Activated CD4-positive, alpha-beta T cell treated with anti-CD3 and anti-CD28 coated beads, Interleukin-2, amount 50 U/mL, for 48 hours (primary cell): ENCODE data around the gene TMEM184C.

ENCODE experiments used
- DNase-seq, 2 experiments: peaks; one replicate each; pipeline ENCODE4 v3.0.0-alpha.2; 2020

The TMEM184C gene

DNA sequence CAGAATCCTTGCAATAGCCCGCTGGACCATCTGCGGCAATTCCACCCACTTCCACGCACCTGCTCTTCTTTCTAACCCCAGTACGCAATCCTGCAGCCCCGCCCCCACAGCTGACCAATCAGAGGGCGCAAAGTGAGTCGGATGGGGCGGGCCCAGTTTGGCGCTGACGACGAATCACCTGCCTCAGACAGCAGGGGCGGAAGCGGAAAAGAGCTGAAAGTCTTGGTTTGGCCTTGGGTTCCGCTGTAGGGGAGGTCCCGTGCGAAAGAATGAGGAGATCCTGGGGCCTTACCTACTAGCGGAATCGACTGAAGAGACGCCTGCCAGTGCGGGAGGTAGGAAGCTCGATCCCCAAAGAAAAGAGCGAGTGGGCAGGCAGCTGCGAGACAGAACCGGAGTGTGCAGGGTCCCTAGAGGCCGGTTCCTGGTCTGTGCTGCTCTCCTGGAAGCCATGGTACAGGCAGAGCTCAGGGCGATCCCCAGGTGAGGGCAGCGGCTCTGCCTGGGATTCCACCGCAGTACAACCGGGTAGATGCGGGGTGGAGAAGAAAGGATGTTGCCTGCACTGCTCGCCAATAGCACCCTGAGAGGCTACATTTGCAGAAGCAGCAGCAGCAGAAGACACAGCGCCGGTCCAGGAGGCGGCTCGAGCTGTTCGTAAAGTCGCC, at the start of gene TMEM184C:
Gene TMEM184C, plus strand, starts transcription at position 225 of the 668 bp plus-strand sequence. CDS start 560 bp downstream, outside the sequence.
- peak; percentile 99 for DNase-seq

DNA sequence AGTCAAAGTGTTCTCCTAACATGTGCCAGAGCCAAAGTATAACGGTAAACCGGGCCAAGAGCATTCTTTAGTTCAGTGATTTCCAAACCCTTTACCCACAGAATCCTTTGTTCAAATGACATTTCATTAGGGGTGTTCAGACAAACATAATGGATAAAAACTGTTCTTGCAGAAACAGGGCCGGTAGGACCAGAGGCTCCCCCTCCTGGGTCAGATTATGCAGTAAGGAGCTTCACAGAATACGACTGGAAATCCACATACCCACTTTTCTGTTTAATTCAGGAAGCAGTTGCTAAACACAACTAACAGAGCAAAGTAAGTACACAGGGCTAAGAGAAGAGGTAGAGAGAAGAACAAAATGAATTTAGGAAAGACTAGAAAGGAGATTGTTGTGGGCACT, 46.6 kb upstream of the TMEM184C start:
- no peak for DNase-seq

- DNase-seq, result no peak
These were observed 46.0 kb upstream of the TMEM184C start for GRCh38 chr4:147571036-147571770.

DNA sequence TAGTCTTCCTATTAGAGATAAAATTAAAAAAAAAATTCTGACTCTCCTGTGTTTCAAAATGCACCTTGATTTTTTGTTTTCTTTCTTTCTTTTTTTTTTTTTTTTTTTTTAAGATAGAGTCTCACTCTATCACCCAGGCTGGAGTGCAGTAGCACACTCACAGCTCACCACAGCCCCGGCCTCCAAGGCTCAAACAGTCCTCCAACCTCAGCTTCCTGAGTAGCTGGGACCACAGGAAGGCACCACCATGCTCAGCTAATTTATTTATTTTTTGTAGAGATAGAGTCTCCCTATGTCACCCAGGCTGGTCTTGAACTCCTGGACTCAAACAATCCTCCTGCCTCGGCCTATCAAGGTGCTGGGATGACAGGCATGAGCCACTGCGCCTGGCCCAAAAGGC, 41.1 kb upstream of the TMEM184C start:
- DNase-seq, result no peak

DNA sequence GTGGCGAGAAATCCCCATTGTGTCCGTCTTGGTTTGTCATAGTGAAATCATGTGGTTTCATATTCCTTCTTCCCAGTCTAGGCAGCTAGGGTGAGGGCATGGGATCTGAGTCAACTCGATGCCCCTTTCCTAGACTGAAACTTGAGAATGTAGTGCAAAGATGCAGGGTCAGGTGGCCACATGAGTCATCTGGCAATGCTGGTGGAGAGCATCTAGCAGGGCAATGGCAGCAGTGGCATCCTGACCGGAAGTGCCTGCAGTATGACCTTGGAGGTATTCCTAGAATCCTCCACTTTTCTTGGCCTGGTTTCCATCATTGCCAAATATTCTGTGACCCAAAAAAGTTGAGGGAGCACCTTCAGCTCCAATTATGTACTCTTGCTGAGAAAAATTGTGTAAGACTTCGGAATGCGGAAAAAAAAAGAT, 39.1 kb upstream of the TMEM184C start:
- no peak for DNase-seq

DNA sequence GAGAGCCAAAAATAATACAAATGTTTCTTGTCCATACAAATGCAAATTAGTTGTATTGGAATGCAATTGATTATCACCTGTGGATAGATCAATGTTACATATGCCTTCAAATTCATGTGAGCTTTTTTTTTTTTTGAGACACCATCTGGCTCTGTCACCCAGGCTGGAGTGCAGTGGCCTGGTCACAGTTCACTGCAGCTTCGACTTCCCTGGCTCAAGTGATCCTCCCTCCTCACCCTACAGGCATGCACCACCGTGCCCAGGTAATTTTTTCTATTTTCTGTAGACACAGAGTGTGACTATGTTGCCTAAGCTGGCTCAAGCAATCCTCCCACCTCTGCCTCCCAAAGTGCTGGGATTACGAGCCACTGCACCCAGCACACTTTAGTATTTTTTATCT, 38.6 kb upstream of the TMEM184C start:
- no peak for DNase-seq

DNA sequence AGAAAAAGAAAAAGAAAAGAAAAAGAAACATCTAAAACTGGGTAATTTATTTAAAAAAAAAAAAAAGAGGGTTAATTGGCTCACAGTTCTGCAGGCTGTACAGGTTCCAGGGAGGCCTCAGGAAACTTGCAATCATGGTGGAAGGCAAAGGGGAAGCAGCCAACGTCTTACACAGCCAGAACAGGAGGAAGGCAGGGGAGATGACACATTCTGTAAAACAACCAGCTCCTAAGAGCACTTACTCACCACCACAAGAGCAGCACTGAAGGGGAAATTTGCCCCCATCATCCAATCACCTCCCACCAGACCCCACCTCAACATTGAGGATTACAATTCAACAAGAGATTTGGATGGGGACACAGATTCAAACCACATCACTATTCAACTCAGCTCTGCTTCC, 36.8 kb upstream of the TMEM184C start:
- DNase-seq, result no peak

DNA sequence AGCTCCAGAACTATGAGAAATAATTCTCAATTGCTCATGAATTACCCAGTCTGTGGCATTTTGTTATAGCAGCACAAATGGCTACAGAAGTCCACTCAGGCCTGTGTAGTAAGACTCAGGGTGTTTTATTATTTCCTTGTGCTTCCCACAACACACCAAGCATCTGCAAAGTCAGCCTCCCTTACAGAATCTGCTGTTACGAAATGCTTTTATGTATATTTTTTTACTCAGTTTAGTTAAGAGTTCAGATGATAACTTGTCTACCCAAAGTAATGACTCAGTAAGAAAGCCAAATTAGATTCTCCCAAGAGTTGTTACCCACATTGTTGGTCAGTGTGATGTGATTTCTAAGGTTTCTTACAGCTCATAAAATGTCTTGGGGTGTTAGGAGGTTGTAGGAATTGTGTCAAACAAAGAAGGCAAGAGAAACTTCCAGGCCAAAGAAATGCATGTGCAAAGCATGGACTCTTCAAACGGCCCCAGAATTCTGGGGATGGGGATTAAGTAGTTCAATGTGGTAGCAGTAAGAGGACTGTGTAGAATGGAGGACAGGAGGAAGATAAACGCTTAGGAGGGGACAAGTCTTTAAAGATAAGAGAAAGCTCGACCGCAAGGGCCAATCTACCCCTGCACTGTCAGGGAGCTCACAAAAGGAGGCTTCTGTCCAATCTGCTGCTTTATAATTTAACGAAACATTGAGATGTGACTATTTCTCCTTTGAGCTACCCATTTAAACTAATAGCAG, 35.4 kb upstream of the TMEM184C start:
- DNase-seq, result no peak

DNA sequence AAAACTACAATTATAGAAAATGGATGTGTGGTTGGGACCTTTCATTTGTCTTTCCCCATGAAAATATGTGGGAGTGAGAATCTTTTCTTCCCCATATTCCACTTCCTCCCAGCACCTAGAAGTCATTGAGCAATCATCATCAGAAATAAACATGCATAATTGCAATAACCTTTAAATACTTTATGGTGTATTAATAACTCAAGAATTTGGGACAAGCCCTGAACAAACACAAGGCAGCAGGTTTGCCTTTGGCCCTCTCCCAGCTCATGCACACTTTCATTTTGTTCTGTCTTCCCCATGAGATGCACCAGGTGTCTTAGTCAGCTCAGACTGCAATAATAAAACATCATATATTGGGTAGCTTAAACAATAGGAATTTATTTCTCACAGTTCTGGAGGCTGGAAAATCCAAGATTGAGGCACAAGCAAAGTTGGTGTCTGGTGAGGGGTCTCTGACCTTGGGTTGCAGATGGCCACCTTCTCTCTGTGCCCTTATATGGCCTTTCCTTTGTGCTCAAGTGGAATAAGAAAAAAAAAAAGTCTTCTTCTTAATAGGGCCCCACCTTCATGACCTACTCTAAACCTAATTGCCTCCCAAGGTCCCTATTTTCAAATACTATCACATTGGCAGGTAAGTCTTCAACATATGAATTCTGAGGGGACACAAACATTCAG, 34.7 kb upstream of the TMEM184C start:
- no peak for DNase-seq

- no peak for DNase-seq
These were observed 33.3 kb upstream of the TMEM184C start for GRCh38 chr4:147583876-147584275.

DNA sequence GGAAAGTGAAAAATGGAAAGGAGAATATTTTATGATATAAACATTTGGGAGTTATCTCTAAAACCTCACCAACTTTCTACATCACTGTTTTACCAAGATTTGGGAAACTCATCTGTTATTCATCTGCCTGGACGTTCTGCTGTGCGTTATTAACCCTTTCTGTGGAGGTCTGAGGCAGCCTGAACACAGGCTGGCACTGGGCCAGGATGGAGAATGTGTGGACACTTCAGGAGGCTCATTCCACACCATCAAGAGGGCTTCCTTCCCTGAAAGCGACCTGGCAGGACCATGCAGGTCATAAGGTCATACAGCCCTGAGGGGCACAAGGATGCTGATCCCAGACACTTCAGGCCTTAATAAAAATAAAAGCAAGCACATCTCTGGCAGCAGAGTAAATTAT, 31.2 kb upstream of the TMEM184C start:
- DNase-seq, result no peak

DNA sequence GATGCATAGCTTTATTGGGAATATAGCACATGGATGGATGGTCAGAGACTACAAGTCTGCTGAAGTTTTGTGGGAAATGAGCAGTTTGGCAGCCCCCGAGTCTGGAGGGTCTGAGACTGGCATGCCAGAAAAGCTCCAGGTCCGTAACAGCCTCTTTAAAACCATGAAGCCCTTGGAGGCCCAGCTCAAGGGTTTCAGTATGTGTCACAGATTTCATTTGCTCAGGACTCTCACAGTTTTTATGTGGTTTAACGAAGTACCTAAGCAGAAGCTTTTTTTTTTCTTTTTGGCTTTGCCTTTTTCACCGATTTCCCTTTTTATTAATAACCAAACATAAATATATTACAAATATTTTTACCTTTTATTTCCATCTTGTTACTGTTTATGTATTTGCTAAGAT, 30.6 kb upstream of the TMEM184C start:
- DNase-seq, result no peak

DNA sequence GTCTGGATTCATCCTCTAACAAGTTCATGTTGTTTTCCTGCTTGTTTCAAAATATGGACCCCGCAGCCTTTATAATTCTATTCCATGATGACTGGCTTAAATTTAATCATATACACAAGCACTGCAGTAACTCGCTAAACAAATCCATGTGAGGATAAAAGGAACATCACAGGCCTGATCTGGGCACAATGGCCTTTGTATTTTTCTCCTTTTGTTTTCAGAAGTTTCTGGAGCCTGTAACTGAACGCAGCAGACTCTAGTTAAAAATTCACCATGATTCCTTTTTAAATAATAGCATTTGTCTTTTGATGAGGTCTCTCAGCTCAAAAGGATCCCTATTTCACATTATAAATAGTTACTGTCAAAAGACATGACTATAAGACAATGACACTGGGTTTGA, 30.2 kb upstream of the TMEM184C start:
- no peak for DNase-seq

- DNase-seq, result no peak
These were observed 27.6 kb upstream of the TMEM184C start for GRCh38 chr4:147589586-147589985.

DNA sequence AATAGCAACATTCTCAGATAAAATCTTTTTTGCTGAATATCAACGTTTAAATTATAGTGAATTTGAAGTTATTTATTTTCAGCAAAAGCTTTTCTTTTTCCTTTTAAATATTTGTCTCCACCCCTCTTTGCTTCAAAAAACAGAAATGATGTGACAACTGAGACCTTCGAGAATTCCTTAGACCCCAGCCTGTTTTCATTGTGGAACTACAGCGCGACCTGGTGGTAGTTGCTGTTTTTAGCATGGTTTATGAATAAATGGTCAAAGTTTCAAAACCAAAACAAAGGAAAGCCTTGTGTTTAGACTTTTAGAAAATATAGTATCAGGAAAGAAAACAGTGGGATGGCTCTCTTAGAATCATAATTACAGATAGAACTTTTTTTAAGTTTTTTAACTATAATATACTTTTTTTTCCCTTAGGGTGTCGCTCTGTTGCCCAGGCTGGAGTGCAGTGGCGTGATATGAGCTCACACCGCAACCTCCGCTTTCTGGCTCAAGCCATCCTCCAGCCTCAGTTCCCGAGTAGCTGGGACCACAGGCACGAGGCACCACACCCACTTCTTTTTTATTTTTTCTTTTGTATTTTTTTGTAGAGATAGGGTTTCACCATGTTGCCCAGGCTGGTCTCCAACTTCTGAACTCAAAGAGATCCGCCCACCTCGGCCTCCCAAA, 26.8 kb upstream of the TMEM184C start:
- DNase-seq, result peak; percentile 55 to 66

DNA sequence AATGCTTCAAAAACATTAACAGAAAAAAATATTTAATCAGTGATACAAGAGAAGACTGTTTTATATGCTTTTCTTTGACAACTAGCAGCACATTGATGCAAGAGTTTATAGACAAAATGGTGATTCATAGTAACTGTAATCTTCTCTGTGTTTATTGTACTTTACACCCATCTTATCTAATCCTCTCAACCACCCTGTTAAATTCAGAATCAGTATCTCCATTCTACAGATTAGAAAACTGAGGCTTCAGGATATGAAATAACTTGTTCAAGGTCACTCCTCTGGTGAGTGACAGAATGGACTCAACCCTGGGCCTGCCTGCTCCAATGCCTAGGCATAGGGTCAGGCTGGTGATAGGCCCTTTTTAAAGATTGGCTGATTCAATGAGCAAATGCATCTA, 26.1 kb upstream of the TMEM184C start:
- no peak for DNase-seq

DNA sequence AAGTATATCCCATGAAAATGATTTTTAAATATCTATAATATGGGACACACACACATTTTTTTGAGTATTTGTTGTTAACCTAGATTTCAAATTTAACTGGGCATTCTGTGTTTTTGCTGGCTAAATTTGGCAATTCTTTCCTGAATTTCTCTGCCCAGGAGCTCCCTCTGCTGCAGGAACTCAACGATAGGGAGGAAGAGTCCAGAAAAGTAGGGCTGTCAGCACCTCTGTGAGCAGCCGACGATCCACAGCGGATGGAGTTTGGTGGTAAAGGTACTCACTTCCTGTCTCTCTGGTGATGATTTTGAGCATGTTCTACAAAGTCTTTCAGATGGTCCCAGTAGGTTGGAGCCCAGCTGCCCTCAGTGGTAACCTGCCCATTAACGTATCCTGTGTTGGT, 23.1 kb upstream of the TMEM184C start:
- no peak for DNase-seq

GRCh38 chr4:147594578-147594977, 22.6 kb upstream of the TMEM184C start:
- DNase-seq, result no peak

DNA sequence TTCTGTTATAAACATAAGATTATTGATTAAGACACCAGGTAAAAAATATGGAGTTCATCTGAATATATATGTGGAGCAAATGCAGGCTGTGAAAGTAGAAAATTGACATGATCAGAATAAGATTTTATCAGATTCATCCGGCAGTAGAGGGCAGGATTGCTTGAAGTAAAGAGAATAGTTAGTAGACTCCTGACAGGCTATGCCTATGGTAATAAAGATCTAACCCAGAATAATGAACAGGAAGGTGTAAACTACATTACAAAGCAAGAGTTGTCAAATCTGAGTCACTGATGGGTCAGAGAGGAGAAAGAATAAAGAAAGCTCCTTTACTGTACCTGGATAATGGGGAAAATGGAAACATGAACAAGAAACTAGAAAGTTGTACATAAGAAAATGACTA, 20.8 kb upstream of the TMEM184C start:
- no peak for DNase-seq

DNA sequence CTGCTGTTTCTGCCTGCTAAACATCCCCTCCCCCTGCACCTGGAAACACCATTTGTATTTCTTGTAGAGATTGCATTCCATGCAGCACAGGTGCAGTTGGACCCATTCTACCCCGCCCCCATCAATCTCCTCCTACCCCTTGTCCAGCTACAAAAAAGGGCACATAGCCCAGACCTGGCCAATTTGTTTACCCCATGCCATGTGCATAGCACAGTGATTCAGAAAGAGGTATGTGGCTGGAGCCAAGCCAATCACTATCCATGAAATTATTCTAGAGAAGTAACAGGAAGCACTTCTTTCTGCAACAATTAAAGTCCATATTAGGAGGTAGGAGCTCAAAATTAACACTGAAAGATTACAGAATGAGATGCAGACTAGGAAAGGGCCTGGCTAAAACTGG, 20.2 kb upstream of the TMEM184C start:
- no peak for DNase-seq

GRCh38 chr4:147597561-147597960, 19.6 kb upstream of the TMEM184C start:
- no peak for DNase-seq

GRCh38 chr4:147599206-147599605, 18.0 kb upstream of the TMEM184C start:
- no peak for DNase-seq

GRCh38 chr4:147599769-147600168, 17.4 kb upstream of the TMEM184C start:
- no peak for DNase-seq
